ENCODE results near the gene LTC4S.
"Not testable (repeated sequence)": the region's sequence is repeated elsewhere in the genome, so short reads cannot be mapped to it uniquely, and the experiment has no call there.

LTC4S gene

GRCh38 chr5:179827680-179828079, 33.9 kb downstream of the LTC4S start:
- DNase-seq: peak; percentile 78

- no peak for DNase-seq
Observed at GRCh38 chr5:179828756-179829421, 35.1 kb downstream of the LTC4S start.

DNA sequence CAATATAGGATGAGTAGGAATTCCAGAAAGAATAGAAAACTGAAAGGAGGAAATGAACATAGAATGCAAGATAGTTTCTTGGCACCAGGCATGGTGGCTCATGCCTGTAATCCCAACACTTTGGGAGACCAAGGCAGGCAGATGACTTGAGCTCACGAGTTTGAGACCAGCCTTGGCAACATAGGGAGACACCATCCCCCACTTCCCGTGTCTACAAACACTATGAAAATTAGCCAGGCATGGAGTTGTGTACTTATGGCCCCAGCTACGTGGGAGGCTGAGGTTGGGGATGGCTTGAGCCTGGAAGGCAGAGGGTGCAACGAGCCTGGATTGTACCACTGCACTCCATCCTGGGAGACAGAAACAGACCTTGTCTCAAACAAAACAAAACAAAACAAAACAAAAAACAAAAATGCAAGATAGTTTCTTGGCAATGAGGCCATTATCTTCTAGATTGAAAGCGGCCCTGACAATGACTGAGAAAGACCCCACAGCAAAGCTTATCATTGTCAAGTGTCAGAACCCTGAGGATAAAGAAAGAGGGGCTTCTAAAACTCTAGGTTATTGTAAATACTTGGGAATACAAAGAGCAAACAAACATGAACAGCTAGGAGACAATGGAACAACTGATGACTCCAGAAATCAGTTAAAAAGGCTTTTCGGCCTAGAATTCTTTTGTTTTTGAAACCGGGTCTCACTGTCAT, 36.1 kb downstream of the LTC4S start:
- DNase-seq: no peak

DNA sequence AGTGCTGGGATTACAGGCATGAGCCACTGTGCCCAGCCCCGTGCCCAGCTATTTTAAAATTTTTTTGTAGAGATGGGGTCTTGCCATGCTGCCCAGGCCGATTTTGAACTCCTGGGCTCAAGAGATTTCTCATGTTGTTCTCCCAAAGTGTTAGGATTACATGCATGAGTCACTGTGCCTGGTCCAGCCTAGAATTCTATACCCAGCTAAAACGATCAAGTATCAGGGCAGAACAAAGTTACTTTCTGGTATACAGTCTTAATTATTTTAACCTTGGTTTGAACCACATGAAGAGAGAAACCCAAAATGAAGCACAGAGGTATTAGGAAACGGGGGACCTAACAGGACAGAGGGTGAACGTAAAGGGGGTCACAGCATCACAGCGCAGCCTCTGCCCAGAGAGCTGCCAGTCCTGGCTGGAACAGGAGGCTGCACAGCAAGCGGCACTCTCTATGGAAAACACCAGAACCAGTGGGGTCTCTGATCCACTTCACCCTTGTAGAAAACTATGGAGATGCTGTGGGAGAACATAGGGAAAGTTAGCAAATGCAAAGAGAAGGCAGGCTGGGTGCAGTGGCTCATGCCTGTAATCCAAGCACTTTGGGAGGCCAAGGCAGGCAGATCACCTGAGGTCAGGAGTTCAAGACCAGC, 37.2 kb downstream of the LTC4S start:
- DNase-seq: no peak

DNA sequence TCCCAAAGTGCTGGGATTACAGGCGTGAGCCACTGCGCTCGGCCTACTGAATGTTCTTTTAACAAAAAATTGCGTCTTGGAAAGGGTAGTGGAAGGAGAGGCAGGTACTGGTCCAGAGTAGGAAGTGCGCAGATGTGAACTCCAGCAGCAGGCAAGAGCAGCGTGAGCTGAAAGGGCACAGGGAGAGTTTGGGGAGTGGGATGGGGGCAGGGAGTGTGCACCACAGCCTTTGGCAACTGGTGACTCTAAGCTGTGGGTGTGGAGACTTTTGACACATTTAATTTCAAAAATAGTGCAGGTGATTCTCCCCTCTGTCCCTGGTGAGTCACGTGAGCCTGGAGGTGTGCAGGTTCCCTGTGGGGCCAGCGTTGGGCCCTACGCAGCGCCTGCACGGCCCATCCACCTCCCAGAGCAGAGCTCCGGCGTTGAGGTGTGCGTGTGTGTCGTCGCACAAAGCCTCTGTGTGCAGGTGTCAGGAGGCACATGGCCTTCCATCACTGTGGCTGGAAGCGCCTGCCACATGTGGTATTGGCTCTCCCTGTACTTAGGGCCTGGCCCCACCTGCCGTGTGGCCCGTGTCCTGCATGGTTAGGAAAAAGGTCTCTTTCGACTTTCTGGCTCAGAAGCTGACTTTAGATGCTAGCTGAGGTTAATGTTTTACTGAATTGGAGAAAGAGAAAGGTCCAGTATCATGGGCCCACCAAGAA, 38.4 kb downstream of the LTC4S start:
- no peak for DNase-seq

GRCh38 chr5:179833056-179833708, 39.4 kb downstream of the LTC4S start:
- no peak for DNase-seq

- DNase-seq: no peak
Observed at GRCh38 chr5:179833709-179834070, 39.9 kb downstream of the LTC4S start.

DNA sequence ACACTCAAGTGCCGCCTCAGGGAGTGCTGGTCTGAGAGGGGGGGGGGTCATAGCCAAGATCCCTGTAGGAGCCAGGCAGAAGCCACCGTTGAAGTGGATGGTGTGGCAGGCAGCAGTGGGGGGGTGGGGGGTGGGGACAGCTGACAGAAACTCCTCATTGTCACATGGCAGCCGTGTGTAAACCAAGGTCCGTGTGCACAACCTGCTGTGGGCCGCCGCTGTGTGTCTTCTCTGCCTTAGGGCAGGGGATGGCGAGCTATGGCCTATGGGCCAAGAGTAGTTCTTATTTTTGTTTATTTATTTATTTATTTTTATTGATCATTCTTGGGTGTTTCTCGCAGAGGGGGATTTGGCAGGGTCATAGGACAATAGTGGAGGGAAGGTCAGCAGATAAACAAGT, 40.3 kb downstream of the LTC4S start:
- DNase-seq: no peak

GRCh38 chr5:179834871-179835270, 41.1 kb downstream of the LTC4S start:
- DNase-seq: not testable (repeated sequence)

DNA sequence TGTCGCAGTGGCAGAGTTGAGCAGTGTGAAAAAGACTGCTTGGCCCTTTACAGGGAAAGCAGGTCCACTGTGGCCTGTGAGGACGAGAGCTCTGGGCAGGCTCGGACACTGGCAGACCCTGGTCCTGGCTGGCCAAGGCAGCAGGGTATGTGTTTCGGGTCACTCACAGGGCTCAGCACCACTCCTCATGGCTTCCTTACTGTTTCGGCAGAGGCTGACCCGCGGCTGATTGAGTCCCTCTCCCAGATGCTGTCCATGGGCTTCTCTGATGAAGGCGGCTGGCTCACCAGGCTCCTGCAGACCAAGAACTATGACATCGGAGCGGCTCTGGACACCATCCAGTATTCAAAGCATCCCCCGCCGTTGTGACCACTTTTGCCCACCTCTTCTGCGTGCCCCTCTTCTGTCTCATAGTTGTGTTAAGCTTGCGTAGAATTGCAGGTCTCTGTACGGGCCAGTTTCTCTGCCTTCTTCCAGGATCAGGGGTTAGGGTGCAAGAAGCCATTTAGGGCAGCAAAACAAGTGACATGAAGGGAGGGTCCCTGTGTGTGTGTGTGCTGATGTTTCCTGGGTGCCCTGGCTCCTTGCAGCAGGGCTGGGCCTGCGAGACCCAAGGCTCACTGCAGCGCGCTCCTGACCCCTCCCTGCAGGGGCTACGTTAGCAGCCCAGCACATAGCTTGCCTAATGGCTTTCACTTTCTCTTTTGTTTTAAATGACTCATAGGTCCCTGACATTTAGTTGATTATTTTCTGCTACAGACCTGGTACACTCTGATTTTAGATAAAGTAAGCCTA, 42.6 kb downstream of the LTC4S start:
- no peak for DNase-seq

DNA sequence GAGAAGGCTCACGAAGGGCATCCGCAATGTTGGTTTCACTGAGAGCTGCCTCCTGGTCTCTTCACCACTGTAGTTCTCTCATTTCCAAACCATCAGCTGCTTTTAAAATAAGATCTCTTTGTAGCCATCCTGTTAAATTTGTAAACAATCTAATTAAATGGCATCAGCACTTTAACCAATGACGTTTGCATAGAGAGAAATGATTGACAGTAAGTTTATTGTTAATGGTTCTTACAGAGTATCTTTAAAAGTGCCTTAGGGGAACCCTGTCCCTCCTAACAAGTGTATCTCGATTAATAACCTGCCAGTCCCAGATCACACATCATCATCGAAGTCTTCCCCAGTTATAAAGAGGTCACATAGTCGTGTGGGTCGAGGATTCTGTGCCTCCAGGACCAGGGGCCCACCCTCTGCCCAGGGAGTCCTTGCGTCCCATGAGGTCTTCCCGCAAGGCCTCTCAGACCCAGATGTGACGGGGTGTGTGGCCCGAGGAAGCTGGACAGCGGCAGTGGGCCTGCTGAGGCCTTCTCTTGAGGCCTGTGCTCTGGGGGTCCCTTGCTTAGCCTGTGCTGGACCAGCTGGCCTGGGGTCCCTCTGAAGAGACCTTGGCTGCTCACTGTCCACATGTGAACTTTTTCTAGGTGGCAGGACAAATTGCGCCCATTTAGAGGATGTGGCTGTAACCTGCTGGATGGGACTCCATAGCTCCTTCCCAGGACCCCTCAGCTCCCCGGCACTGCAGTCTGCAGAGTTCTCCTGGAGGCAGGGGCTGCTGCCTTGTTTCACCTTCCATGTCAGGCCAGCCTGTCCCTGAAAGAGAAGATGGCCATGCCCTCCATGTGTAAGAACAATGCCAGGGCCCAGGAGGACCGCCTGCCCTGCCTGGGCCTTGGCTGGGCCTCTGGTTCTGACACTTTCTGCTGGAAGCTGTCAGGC, 43.6 kb downstream of the LTC4S start:
- no peak for DNase-seq

DNA sequence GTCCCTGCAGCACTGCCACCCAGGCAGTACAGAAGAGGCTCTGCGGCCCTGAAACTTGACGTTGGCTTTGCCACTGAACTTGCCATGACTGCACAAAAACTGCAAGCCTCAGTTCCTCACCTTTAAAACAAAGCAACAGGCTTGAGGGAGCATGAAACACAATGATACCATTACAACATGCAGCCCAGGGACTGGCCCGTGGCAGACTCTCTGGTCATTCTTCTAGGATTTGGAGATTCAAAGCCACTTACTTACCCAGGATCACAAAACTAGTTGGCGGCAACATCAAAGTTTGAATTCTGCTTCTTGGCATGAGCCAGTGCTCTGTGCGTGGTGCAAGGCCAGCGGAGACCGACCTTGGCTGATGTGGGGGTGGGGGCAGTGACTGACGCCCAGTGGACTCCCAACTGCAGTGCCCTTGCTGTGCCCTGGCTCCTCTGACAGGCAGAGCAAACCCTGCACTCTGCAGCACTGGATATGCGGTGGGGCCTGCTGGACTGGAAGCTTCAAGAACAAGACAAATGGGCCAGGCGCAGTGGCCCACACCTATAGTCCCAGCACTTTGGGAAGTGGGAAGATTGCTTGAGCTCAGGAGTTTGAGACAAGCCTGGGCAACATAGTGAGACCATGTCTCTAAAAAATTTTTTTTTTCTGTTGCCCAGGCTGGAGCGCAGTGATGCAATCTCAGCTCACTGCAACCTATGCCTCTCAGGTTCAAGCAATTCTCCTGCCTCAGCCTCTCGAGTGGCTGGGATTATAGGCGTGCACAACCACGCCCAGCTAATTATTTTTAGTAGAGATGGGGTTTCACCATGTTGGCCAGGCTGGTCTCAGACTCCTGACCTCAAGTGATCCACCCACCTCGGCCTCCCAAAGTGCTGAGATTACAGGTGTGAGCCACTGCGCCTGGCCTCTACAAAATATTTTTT, 45.8 kb downstream of the LTC4S start:
- no peak for DNase-seq

DNA sequence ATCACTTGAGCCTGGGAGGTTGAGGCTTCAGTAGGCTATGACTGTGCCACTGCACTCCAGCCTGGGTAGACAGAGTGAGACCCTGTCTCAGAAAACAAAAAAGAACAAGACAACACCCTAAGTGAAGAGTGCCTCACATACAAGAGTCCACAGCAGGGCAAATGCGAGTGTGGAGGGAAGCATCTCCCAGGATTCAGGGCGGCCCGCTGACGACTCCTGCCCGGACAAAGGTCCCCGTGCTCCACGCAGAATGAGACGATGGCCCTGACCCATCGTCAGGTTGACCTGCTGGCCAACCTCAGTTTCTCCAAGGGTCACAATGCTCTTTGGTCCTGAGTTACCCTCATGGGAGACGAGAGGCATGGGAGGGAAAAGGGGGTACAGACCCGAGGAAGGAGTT, 46.5 kb downstream of the LTC4S start:
- no peak for DNase-seq

- DNase-seq: no peak
Observed at GRCh38 chr5:179840766-179841165, 47.0 kb downstream of the LTC4S start.

DNA sequence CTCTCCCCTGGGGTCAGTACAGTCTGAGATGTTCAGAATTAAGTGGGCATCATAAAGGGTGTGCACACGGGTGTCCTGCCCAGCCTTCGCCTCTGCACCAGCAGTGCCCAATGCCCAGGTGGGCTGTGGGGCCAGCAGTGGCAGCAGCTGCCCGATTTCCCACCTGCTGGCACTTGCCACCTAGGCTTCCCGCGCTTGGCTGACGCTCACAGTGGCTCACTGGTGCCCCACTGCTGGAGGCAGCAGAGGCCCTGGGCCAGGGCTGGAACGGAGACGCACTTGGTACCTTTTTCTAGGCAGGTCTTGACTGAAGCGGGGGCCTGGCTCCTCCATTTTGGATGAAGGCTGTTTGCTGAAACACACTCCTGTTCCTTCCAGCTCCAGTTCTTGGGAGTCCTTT, 47.8 kb downstream of the LTC4S start:
- no peak for DNase-seq

Data from hematopoietic multipotent progenitor cell treated with erythropoietin and hydrocortisone succinate and interleukin-3 and kit ligand, for 4 days (in vitro differentiated cells).